ENCODE measurements around the gene PATZ1. TPM values are rescaled to one million over a fixed set of nuclear protein-coding genes. Genes with fewer than 3 reads are reported as not detected.

PATZ1 gene
- total RNA-seq, 1 experiment from 2014 or later, result 14.7 TPM

GRCh38 chr22:31284281-31285155, 61.6 kb downstream of the PATZ1 start:
- DNase-seq (ENCODE audit: extremely low read depth, low read depth), result no peak

GRCh38 chr22:31282748-31283468, 63.2 kb downstream of the PATZ1 start:
- DNase-seq (ENCODE audit: extremely low read depth, low read depth), result no peak

DNA sequence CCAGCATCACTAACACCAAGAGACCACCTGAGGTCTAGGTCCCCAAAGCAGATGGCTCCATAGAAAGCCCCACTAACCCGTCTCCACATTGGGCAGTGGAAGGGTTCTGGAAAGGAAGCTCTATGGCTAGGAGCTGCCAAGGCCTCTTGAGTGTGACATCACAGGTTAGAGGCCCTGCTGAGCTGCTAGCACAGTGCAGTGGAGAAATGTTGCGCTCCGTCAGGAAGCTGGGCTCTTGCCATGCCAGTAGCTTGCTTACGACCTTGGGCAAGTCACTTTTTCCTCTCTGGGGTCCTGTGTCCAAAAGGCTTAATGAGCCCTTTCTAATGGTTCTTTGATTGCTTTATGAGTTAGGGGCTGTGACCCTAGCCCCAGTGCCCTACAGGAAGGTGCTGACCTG, 64.4 kb downstream of the PATZ1 start:
- DNase-seq (ENCODE audit: extremely low read depth, low read depth), result no peak

DNA sequence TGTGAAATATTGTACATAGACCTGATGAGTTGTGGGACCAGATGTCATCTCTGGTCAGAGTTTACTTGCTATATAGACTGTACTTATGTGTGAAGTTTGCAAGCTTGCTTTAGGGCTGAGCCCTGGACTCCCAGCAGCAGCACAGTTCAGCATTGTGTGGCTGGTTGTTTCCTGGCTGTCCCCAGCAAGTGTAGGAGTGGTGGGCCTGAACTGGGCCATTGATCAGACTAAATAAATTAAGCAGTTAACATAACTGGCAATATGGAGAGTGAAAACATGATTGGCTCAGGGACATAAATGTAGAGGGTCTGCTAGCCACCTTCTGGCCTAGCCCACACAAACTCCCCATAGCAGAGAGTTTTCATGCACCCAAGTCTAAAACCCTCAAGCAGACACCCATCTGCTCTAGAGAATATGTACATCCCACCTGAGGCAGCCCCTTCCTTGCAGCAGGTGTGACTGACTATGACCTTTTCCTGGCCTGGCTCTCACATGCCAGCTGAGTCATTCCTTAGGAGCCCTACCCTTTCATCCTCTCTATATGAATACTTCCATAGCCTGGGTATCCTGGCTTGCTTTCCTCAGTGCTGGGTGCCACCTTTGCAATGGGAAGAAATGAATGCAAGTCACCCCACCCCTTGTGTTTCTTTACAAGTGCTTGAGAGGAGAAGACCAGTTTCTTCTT, 66.2 kb downstream of the PATZ1 start:
- no peak for DNase-seq (ENCODE audit: extremely low read depth, low read depth)

GRCh38 chr22:31279327-31279669, 66.8 kb downstream of the PATZ1 start:
- no peak for DNase-seq (ENCODE audit: extremely low read depth, low read depth)

- DNase-seq (ENCODE audit: extremely low read depth, low read depth), result no peak
These were observed 67.4 kb downstream of the PATZ1 start for GRCh38 chr22:31278626-31279326.

- no peak for DNase-seq (ENCODE audit: extremely low read depth, low read depth)
These were observed 68.0 kb downstream of the PATZ1 start for GRCh38 chr22:31278151-31278621.

DNA sequence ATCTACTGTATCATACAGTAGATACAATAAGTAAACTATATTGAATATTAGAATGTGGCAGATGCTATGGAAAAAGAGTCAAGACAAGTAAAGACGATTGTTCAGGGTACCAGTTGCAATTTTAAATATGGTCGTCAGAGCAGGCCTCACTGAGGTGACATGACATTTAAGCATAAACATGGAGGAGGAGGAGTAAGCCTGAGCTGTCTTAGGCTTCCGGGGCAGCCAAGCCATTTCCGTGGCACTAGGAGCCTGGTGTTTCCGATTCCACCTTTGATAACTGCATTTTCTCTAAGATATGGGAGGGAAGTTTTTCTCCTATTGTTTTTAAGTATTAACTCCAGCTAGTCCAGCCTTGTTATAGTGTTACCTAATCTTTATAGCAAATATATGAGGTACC, 68.4 kb downstream of the PATZ1 start:
- DNase-seq (ENCODE audit: extremely low read depth, low read depth), result no peak

DNA sequence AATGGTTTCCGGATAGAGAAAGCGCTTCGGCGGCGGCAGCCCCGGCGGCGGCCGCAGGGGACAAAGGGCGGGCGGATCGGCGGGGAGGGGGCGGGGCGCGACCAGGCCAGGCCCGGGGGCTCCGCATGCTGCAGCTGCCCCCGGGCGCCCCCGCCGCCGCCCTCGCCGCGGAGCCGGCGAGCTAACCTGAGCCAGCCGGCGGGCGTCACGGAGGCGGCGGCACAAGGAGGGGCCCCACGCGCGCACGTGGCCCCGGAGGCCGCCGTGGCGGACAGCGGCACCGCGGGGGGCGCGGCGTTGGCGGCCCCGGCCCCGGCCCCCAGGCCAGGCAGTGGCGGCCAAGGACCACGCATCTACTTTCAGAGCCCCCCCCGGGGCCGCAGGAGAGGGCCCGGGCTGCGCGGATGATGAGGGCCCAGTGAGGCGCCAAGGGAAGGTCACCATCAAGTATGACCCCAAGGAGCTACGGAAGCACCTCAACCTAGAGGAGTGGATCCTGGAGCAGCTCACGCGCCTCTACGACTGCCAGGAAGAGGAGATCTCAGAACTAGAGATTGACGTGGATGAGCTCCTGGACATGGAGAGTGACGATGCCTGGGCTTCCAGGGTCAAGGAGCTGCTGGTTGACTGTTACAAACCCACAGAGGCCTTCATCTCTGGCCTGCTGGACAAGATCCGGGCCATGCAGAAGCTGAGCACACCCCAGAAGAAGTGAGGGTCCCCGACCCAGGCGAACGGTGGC, 69.5 kb downstream of the PATZ1 start:
- no peak for DNase-seq (ENCODE audit: extremely low read depth, low read depth)

Small RNA genes within 50 kb of the gene (small RNA-seq; reads per million reads assigned to genes)
- gene RNA5SP496, result 0 reads per million in 2 experiments
- 0 reads per million in 2 experiments for gene RNU6-338P

Other genes with a start within 250 kb of the PATZ1 start
- 32.0 and 36.2 TPM in 2 replicates for gene SELENOM, start 238.8 kb downstream of the PATZ1 start, total RNA-seq (2014; rRNA removed; shearing (Covaris generic))
- 0.35 and 0.54 TPM in 2 replicates for gene INPP5J, start 223.4 kb downstream of the PATZ1 start, total RNA-seq (2014; rRNA removed; shearing (Covaris generic))
- not detected in 2 replicates for gene PLA2G3, start 205.8 kb downstream of the PATZ1 start, total RNA-seq (2014; rRNA removed; shearing (Covaris generic))
- gene RNF185, start 186.2 kb downstream of the PATZ1 start, total RNA-seq (2014; rRNA removed; shearing (Covaris generic)), result 46.8 and 53.3 TPM in 2 replicates
- 31.3 and 37.3 TPM in 2 replicates for gene LIMK2, start 134.0 kb downstream of the PATZ1 start, total RNA-seq (2014; rRNA removed; shearing (Covaris generic))
- gene PIK3IP1, start 53.9 kb downstream of the PATZ1 start, total RNA-seq (2014; rRNA removed; shearing (Covaris generic)), result 0.07 and 0.35 TPM in 2 replicates
- gene DRG1, start 53.3 kb upstream of the PATZ1 start, total RNA-seq (2014; rRNA removed; shearing (Covaris generic)), result 88.2 and 93.2 TPM in 2 replicates
- gene EIF4ENIF1, start 143.5 kb upstream of the PATZ1 start, total RNA-seq (2014; rRNA removed; shearing (Covaris generic)), result 7.8 and 8.2 TPM in 2 replicates
- gene SFI1, start 150.2 kb upstream of the PATZ1 start, total RNA-seq (2014; rRNA removed; shearing (Covaris generic)), result 10.5 and 11.8 TPM in 2 replicates